Fibroblast of skin of abdomen (primary cell): ENCODE data around the gene RARG.

Experiments
- DNase-seq: peaks from one replicate; pipeline ENCODE4 v3.0.0-alpha.2; 2013

The RARG gene

GRCh38 chr12:53223389-53224060, 8.5 kb downstream of the RARG start:
- DNase-seq, result peak; percentile 84

DNA sequence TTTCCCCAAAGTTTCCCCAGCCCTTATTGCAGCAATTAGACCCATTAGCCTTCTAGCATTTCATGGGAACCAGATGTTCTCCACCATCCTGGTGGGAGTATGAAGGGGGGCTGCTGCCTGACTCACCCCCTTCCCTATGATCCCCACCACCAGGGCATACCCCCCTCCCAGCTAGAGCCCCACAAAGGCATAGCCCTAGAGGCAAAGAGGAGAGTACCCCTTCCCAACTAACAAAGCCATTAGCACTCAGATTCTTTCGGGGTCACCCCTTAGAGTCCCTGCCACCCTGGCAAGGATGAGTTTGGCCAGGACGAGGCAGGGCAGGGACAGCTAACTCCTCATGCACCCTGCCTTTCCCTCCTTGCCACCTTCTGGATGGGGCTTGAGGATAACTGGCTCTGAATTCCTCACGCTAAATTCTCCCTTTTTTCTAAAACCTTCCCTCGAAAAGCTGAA, 9.2 kb downstream of the RARG start:
- DNase-seq, result no peak

- peak; percentile 84 for DNase-seq
Observed at GRCh38 chr12:53222170-53222721, 9.8 kb downstream of the RARG start.

DNA sequence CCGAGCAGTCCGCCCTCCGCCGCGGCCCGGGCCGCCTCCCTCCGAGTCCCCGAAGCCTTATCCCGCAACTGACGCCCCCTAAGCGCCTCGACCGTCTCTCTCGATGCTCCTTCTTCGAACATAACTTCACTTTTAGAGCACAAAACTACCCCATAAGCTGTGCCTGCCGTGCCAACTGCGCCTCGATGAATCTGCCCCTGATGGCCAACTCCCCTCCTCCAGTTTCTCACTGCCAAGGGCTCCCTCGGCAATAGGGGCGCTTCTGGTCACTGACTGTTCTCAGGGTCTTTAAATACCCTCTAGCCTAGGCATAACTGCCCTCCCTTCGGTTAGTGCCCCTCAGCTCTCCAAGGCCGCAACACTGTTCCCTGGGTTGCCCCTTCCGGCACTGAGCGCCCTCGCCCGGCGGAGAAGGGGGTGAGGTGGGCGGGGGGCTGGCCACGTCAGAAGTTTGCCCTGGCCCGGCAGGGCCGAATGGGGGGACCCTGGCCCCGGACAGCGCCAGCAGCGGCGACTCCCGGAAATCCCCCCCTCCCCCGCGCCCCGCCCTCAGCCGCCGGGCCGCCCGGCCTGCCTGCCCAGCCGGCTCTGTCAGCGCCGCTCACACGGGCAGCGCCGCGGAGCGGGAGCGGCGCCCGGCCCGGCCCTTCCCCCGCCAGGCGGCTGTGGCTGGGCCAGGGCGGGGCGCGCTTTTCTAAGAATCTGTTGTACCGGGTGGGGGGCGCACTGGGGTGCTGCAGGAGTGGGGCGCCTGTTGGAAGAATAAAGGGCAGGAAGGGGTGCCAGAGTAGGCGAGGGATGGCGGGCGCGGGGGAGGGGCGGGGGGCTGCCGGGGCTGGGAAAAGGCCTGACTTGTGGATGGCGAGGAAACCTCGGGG, 10.6 kb downstream of the RARG start:
- DNase-seq, result peak; percentile 68

GRCh38 chr12:53220694-53221202, 11.3 kb downstream of the RARG start:
- DNase-seq, result peak; percentile 96

DNA sequence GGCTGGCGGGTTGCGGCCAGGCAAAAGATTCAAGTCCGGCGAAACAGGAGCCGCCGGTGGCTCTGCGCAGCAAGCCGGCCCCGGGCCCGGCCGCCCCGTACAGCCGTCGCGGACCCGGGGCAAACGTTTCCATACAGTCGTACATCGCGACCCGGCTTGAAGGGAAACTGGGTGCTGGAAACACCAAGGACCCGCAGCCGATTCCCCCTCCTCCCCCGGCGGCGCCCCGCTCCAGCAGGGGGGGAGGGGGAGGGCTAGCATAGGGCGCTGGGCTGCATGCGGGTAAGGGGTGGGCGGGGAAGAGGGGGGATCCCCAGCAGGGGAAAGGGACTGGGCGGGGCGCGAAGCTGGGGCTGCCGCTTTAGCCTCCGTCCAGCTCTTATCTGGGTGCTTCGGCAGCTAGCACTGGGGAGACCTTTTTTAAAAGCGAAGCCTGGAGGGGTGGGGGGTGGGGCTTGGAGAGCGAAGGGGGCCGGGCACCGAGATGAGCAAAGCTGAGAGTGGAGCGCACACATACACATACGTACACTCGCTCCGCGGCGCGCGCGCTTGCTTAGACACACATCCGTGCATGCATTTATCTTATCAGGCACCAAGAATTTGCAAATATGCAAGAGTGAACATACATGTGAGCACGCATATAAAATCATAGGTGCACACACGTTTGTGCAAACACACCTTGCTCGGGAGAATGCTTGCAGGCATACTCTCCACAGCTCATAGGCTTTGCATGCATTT, 11.9 kb downstream of the RARG start:
- peak; percentile 77 for DNase-seq

DNA sequence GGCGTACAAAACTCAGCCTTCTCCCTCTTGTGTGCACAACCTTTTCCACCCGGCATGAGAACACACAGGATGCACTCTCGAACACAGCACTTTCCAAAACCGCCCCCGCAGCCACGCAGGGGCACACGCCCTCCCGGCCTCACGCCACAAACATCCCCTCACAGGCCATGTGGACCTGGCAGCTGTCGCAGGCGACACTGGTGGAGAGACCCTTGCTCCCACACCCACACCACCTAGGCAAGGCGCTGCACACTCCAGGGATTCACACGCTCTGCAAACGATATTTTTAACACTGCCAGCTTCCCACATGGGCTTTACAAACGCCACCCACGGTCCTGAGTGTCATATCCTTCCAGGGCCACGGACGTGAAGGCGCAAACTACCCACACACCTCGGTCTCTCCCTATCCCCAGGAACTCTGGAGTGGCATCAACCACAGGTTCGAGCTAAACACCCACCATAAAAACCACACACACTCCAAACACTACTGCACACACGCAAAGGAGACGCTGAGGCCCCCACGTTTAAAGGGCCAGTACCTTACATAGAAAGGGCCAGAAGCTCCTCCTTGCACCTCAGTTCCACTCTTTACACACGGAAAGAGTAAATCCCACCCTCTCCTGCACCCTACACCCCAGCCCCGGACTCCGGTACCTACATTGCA, 12.6 kb downstream of the RARG start:
- no peak for DNase-seq

DNA sequence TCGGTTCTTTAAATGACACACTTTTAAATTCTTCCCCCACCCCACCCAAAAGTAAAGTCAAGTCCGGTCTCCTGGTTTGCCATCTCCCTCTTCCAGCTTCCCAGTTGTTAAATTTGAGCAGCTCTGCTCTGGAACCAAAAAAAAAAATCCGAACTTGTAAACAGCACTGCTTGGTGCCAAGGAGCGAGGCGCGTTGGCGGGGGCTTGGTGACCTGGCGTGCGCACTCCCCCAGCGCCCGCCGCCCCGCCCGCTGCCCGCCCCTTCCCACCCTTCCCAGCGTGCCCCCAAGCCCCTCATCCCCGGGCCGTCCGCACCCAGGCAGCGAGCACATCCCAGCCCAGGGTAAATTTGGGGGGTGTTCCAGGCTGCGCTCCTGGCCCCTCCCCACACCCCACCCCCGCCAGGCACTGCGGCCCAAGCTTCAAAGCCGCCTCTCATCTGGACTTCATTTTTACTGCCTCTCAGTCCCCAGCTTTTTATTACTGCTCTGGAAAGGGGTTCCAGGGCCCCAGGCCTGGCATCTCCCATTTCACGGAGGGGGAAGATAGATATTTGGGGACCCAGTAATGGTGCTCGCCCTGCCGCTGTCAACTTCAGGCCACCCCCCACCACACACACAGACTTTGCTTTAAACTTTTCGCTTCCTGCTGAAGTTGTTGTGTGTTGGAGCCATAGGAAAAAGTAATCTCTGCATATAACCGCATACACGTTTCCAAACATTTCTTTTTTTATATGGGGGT, 13.3 kb downstream of the RARG start:
- DNase-seq, result no peak

DNA sequence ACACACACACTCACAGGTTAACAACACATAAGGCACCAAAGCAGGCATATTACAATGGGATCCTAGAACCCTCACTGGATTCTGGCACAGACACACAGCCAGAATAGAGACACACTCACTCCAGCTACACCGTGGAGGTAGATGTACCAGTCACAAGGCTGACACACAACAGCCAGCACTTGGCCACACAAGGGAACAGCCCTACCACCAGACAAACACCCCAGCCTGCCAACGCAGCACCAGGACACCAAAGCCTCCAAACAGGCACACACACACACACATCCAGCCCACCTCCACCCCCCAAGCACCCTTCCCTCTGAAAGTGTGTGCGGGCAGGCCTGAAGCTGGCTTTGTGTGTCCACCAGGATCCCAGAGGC, 14.1 kb downstream of the RARG start:
- no peak for DNase-seq

GRCh38 chr12:53217051-53217930, 14.7 kb downstream of the RARG start:
- DNase-seq, result no peak

DNA sequence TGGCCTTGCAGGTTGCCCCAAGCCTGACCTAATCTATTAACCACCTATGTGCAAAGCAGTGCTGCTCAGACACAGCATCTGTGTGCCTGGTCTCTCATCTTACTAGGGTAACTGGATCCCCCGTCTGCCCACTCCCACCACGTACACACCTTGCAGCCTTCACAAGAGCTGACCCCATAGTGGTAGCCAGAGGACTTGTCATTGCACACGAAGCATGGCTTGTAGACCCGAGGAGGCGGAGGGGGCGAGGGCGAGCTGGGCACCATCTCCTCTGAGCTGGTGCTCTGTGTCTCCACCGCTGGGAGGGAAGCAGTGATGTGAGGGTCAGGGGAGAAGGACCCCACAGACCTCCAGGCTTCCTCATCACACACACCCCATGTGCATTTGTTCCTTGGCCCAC, 16.5 kb downstream of the RARG start:
- no peak for DNase-seq

DNA sequence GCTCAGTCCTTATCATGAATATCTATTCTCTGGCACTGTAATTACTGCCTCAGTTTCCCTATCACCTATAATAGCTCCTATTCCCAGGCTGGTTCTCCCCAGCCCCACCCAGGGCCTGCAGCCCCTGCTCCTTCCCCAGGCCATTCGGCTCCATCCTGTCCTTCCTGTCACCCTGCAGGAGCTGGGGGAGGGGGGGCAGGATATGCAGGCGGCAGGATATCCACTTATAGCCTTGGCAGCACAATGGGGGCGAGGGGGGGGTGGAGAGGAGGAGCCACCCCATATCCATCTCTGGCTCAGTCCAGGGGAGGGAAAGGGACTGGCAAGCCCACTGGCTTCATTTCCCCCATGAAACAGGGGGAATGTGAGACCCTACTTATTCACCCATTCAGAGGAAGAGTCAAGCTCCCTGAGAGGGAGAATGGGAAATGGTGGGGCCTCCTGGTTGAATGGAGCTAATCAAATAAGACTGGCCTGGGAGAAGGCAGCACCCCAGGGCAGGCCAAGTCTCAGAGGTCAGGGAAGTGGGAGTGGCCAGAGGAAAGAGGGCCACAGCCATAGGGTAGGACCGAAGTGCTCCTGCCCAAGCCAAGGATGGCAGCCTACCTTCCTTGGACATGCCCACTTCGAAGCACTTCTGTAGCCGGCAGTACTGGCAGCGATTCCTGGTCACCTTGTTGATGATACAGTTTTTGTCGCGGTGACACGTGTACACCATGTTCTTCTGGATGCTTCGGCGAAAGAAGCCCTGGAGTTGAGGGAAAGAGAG, 17.1 kb downstream of the RARG start:
- no peak for DNase-seq

GRCh38 chr12:53214221-53214620, 17.8 kb downstream of the RARG start:
- DNase-seq, result no peak

GRCh38 chr12:53213348-53213747, 18.7 kb downstream of the RARG start:
- DNase-seq, result peak; percentile 69

GRCh38 chr12:53212931-53213330, 19.1 kb downstream of the RARG start:
- no peak for DNase-seq

- no peak for DNase-seq
Observed at GRCh38 chr12:53211476-53212381, 20.3 kb downstream of the RARG start.

DNA sequence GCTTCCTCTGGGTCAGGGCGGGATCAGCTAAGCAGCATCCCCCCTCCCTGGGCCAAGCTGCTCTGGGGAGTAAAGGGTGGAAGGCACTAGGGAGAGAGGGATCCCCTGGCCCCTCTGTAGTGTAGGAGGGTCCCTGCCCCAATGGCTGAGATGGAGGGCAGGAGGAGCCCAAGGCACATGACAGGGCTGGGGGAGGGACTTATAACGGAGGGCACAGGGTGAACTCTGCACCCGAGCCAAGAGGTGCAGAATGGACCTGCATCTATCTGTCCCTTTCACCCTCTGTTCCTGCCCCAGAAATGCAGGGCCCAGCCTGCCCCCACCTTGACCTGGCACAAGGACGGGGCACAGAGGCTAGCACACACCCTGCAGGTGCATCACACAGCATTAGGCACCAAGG, 21.2 kb downstream of the RARG start:
- no peak for DNase-seq

DNA sequence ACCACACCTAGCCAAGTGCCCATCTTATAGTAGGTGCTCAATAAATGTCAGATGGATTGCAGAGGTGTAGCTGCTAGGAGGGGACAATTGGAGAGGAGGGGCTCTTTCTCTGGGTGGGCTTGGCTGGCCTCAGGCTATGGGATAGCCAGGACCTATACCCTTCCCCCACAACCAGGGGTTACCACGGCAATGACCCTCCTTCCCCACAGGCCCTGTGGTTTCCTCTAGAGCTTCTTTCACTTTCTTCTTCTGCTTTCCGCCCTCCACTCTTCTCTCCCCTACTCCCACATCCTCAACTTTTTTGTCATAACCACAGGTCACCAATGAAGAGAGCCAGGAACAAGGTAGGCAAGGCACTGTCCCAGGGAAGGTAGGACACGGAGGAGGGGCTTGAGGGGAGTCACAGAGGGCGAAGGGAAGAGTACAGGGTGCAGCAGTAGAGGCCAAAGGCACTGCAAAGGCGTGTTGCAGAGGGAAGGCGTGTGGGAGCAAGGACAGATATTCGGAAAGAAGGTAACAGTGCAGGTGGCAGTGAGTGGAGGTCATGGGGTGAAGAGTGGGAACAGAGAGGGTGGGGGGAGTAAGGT, 23.0 kb downstream of the RARG start:
- no peak for DNase-seq
